ENCODE measurements around the gene RPS25.

The RPS25 gene

DNA sequence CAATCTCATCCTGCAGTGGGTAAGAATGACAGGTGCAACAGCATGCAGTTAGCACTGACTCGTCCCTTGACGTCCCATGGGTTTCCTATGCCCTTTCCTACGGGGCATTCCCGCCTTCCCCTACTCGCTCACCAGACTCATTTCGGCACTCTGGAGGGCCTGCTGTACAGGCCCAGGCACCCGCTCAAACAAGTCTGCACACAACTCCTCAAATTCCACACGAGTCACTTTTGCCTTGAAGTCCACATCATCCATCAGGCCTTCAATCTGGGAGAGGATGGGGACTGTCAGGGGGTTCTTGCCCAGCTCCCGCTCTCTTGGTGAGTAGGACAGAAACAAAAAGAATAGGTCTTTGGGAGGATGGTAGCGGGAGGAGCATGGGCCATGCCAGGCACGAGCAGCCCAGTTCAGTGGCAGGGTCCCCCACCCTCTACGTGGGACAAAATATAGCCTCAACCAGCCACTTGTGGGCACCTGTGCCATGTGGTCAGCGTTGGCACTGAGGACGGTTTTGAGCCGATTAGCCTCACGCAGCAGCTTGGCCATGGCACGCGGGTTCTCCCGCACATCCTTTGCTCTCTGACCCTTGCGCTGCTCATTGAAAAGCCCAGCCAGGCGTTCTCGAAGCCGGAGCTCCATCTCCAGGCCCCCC is 34.1 kb upstream of the RPS25 start:
- Histone ChIP-seq H3K4me1 (ENCODE audit: control insufficient read depth in 1 of 2, insufficient read depth in 1 of 2, low read depth in 1 of 2, low read length in 1 of 2) (peaks cover 10 to 13% of the 10 kb centered on the region in 2 experiments), H3K9me3 (no peaks in the 10 kb centered on the region), H3K27ac (no peak overlapping the region), H3K4me3 (ENCODE audit: low read depth in 1 of 2, low read length in 1 of 2) (no peak overlapping the region), H3K36me3 (peaks cover 67% of the 10 kb centered on the region), H3K27me3 (no peaks in the 10 kb centered on the region)
- TF ChIP-seq CTCF (IDR thresholded peaks at IDR 0.05): no peak

GRCh38 chr11:119051440-119052162 is 33.5 kb upstream of the RPS25 start:
- peaks cover 71% of the 10 kb centered on the region for H3K36me3 ChIP-seq
- H3K4me3 ChIP-seq (ENCODE audit: low read depth in 1 of 2, low read length in 1 of 2): no peak overlapping the region
- no peak for TF ChIP-seq CTCF (IDR thresholded peaks at IDR 0.05)
- H3K9me3 ChIP-seq: no peaks in the 10 kb centered on the region
- no peaks in the 10 kb centered on the region for H3K27me3 ChIP-seq
- H3K27ac ChIP-seq: no peak overlapping the region
- peaks cover 9% of the 10 kb centered on the region in 2 experiments for H3K4me1 ChIP-seq (ENCODE audit: control insufficient read depth in 1 of 2, insufficient read depth in 1 of 2, low read depth in 1 of 2, low read length in 1 of 2)

DNA sequence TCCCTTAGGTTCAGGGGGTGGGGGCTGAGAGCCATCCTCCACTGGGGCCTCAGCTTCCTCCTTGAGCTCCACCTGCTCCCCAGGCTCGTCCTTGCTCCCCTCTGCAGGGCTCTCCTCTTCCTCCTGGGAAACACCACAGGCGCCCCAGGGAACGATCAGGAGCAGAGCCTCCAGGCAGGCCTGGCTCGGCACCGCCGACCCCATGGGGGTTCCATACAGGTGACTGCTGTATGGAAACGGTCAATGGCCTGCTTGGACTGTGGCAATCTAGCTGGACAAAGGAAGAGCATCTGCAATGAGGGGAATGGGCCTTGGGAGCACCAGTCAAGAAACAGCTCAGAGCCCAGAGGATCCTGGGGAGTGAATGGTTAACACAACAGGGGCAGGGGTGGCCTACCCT is 30.9 kb upstream of the RPS25 start:
- no peak for TF ChIP-seq CTCF (IDR thresholded peaks at IDR 0.05)
- Histone ChIP-seq H3K9me3 (no peaks in the 10 kb centered on the region), H3K36me3 (peaks cover 71% of the 10 kb centered on the region), H3K4me3 (ENCODE audit: low read depth in 1 of 2, low read length in 1 of 2) (no peak overlapping the region), H3K4me1 (ENCODE audit: control insufficient read depth in 1 of 2, insufficient read depth in 1 of 2, low read depth in 1 of 2, low read length in 1 of 2) (no peaks in the 10 kb centered on the region), H3K27me3 (no peaks in the 10 kb centered on the region), H3K27ac (no peak overlapping the region)

DNA sequence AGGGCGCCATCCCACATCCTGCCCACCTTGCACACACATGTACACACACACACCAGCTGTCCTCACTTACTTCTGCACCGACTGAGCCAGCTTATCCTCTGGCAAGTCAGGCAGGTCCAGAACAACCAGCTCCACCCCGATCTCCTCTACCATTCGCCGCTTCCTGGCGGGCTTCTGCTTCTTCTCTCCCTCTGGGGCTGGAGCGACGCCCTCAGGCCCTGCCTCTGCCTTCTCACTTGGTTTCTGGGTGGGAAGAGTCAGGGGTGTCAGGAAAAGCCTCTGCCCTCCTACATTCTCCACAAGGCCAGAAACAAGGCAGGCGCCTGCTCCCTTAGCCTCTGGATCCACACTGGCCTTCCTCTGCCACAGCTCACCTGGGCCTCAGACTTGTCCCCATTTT is 30.5 kb upstream of the RPS25 start:
- no peak overlapping the region for H3K4me3 ChIP-seq (ENCODE audit: low read depth in 1 of 2, low read length in 1 of 2)
- no peaks in the 10 kb centered on the region for H3K9me3 ChIP-seq
- H3K27me3 ChIP-seq: no peaks in the 10 kb centered on the region
- H3K4me1 ChIP-seq (ENCODE audit: control insufficient read depth in 1 of 2, insufficient read depth in 1 of 2, low read depth in 1 of 2, low read length in 1 of 2): no peaks in the 10 kb centered on the region
- no peak for TF ChIP-seq CTCF (IDR thresholded peaks at IDR 0.05)
- H3K27ac ChIP-seq: no peak overlapping the region
- H3K36me3 ChIP-seq: peaks cover 68% of the 10 kb centered on the region

- no peaks in the 10 kb centered on the region for H3K27me3 ChIP-seq
- peaks cover 58% of the 10 kb centered on the region for H3K36me3 ChIP-seq
- no peaks in the 10 kb centered on the region for H3K9me3 ChIP-seq
- TF ChIP-seq CTCF (IDR thresholded peaks at IDR 0.05): no peak
- no peak overlapping the region for H3K4me3 ChIP-seq (ENCODE audit: low read depth in 1 of 2, low read length in 1 of 2)
- H3K27ac ChIP-seq: no peak overlapping the region
- H3K4me1 ChIP-seq (ENCODE audit: control insufficient read depth in 1 of 2, insufficient read depth in 1 of 2, low read depth in 1 of 2, low read length in 1 of 2): no peaks in the 10 kb centered on the region
Observed at GRCh38 chr11:119047205-119047604, 29.1 kb upstream of the RPS25 start.
